H9 (cell line): Measurements from ENCODE around the gene DPEP3. TPM values are rescaled to one million over a fixed set of nuclear protein-coding genes. Genes with fewer than 3 reads are reported as not detected.

Experiments
- DNase-seq: peaks from one replicate; pipeline ENCODE4 v3.0.0-alpha.2; 2017
- H2AFZ ChIP-seq: one replicate; pipeline ENCODE4 v1.6.1; 2013; ENCODE audit warnings: mild to moderate bottlenecking, low read length, control low read depth, moderate library complexity
- H2AK5ac ChIP-seq: 2 replicates; pipeline ENCODE4 v1.6.1; 2013; ENCODE audit warnings: low read length, control low read depth, mixed read lengths; ENCODE audit not compliant: insufficient read length
- H2BK120ac ChIP-seq: one replicate; pipeline ENCODE4 v1.6.1; 2013; ENCODE audit warnings: low read depth, mild to moderate bottlenecking, low read length, control low read depth, inconsistent platforms; ENCODE audit not compliant: poor library complexity, severe bottlenecking
- H2BK12ac ChIP-seq: 2 replicates; pipeline ENCODE4 v1.6.1; 2013; ENCODE audit warnings: low read length, control low read depth, mixed read lengths, low read depth; ENCODE audit not compliant: insufficient read length
- H2BK15ac ChIP-seq: 2 replicates; pipeline ENCODE4 v1.6.1; 2013; ENCODE audit warnings: low read depth, low read length, control low read depth
- H2BK20ac ChIP-seq: one replicate; pipeline ENCODE4 v1.6.1; 2013; ENCODE audit warnings: low read depth, mild to moderate bottlenecking, low read length, control low read depth, inconsistent platforms; ENCODE audit not compliant: poor library complexity, severe bottlenecking
- H2BK5ac ChIP-seq: 2 replicates; pipeline ENCODE4 v1.6.1; 2013; ENCODE audit warnings: low read length, control low read depth, mixed read lengths; ENCODE audit not compliant: insufficient read length
- H3K14ac ChIP-seq: 2 replicates; pipeline ENCODE4 v1.6.1; 2013; ENCODE audit warnings: low read length, control low read depth; ENCODE audit not compliant: insufficient read depth
- H3K18ac ChIP-seq: 2 replicates; pipeline ENCODE4 v1.6.1; 2013; ENCODE audit warnings: low read depth, mild to moderate bottlenecking, mixed read lengths, low read length, control low read depth; ENCODE audit not compliant: insufficient read length
- H3K23ac ChIP-seq: 2 replicates; pipeline ENCODE4 v1.6.1; 2013; ENCODE audit warnings: low read length, control low read depth, mixed read lengths, low read depth; ENCODE audit not compliant: insufficient read length
- H3K23me2 ChIP-seq: 2 replicates; pipeline ENCODE4 v1.6.1; 2013; ENCODE audit warnings: low read depth, mild to moderate bottlenecking, mixed read lengths, low read length, control low read depth; ENCODE audit not compliant: insufficient read length, poor library complexity, severe bottlenecking
- H3K27ac ChIP-seq: 2 replicates; pipeline ENCODE4 v1.5.1; 2013; ENCODE audit warnings: low read length, control low read depth, mixed read lengths, low read depth; ENCODE audit not compliant: insufficient read length
- H3K27me3 ChIP-seq: 2 replicates; pipeline ENCODE4 v1.6.1; 2013; ENCODE audit warnings: low read length, control low read depth, inconsistent platforms; ENCODE audit not compliant: insufficient read depth
- H3K4ac ChIP-seq: 2 replicates; pipeline ENCODE4 v1.6.1; 2013; ENCODE audit warnings: low read depth, mild to moderate bottlenecking, control low read depth, inconsistent platforms, low read length, moderate library complexity
- H3K4me1 ChIP-seq: 2 replicates; pipeline ENCODE4 v1.6.1; 2013; ENCODE audit warnings: low read length, control low read depth, inconsistent platforms; ENCODE audit not compliant: insufficient read depth
- H3K4me2 ChIP-seq: 2 replicates; pipeline ENCODE4 v1.6.1; 2013; ENCODE audit warnings: low read length, control low read depth, mixed read lengths; ENCODE audit not compliant: insufficient read length, insufficient read depth
- H3K56ac ChIP-seq: 2 replicates; pipeline ENCODE4 v1.6.1; 2013; ENCODE audit warnings: low read depth, mild to moderate bottlenecking, mixed read lengths, low read length, control low read depth; ENCODE audit not compliant: insufficient read length
- H3K79me1 ChIP-seq: 2 replicates; pipeline ENCODE4 v1.6.1; 2013; ENCODE audit warnings: low read depth, mild to moderate bottlenecking, moderate library complexity, low read length, control low read depth, inconsistent platforms; ENCODE audit not compliant: insufficient read depth, poor library complexity, severe bottlenecking
- H3K79me2 ChIP-seq: 2 replicates; pipeline ENCODE4 v1.6.1; 2013; ENCODE audit warnings: low read length, control low read depth, inconsistent platforms; ENCODE audit not compliant: insufficient read depth
- H3K9ac ChIP-seq: 2 replicates; pipeline ENCODE4 v1.6.1; 2013; ENCODE audit warnings: low read length, control low read depth, mixed read lengths; ENCODE audit not compliant: insufficient read length; ENCODE audit errors: extremely low read depth
- H3K9me3 ChIP-seq: one replicate; pipeline ENCODE4 v1.6.1; 2013; ENCODE audit warnings: low read depth, low read length, inconsistent platforms; ENCODE audit not compliant: control insufficient read depth
- H3T11ph ChIP-seq: one replicate; pipeline ENCODE4 v1.6.1; 2013; ENCODE audit warnings: mild to moderate bottlenecking, low read length, control low read depth, inconsistent platforms
- H4K20me1 ChIP-seq: one replicate; pipeline ENCODE4 v1.6.1; 2013; ENCODE audit not compliant: control insufficient read depth, insufficient read length, insufficient read depth
- H4K5ac ChIP-seq: 2 replicates; pipeline ENCODE4 v1.6.1; 2013; ENCODE audit warnings: low read depth, mild to moderate bottlenecking, mixed read lengths, low read length, control low read depth; ENCODE audit not compliant: insufficient read length
- H4K8ac ChIP-seq: replicated peaks from 2 replicates; pipeline ENCODE4 v1.6.1; 2013; ENCODE audit warnings: low read length, control low read depth, mixed read lengths, low read depth; ENCODE audit not compliant: insufficient read length
- H4K91ac ChIP-seq: 2 replicates; pipeline ENCODE4 v1.6.1; 2013; ENCODE audit warnings: low read depth, mild to moderate bottlenecking, moderate library complexity, mixed read lengths, low read length, control low read depth; ENCODE audit not compliant: insufficient read length
- H3K27ac Mint-ChIP-seq, 3 experiments: 2 replicates in 2 of 3; 3 replicates in 1 of 3; pipeline ENCODE4 v1.8.0; 2020 to 2021; ENCODE audit warnings: mixed read lengths in 3 of 3, mild to moderate bottlenecking in 1 of 3, moderate library complexity in 1 of 3
- H3K27me3 Mint-ChIP-seq: 2 replicates; pipeline ENCODE4 v1.8.0; 2021; ENCODE audit warnings: low read depth, mild to moderate bottlenecking, moderate library complexity, mixed read lengths
- H3K36me3 Mint-ChIP-seq, 3 experiments: 2 replicates in 2 of 3; 3 replicates in 1 of 3; pipeline ENCODE4 v1.8.0; 2020 to 2021; ENCODE audit warnings: low read depth in 3 of 3, mixed read lengths in 3 of 3; ENCODE audit not compliant: insufficient read depth in 1 of 3
- H3K4me1 Mint-ChIP-seq, 2 experiments: 2 replicates each; pipeline ENCODE4 v1.8.0; 2020; ENCODE audit warnings: mixed read lengths in 2 of 2
- H3K4me3 Mint-ChIP-seq, 2 experiments: 2 replicates in 1 of 2; 3 replicates in 1 of 2; pipeline ENCODE4 v1.8.0; 2020 to 2021; ENCODE audit warnings: mild to moderate bottlenecking in 2 of 2, mixed read lengths in 2 of 2, moderate library complexity in 1 of 2
- H3K9me3 Mint-ChIP-seq, 2 experiments: 2 replicates in 1 of 2; 3 replicates in 1 of 2; pipeline ENCODE4 v1.8.0; 2020; ENCODE audit warnings: mild to moderate bottlenecking in 2 of 2, mixed read lengths in 2 of 2, moderate library complexity in 1 of 2
- CTCF ChIP-seq: fragments of 200-600 bp; sonication (generic); conservative IDR thresholded peaks from 3 replicates; pipeline ENCODE4 v1.8.0; 2021; ENCODE audit warnings: antibody characterized with exemption, mild to moderate bottlenecking
- WGBS: extraction: QIAGEN DNeasy Blood & Tissue Kit; methylation state at CpG from one replicate; pipeline ENCODE4 v1.1.7; 2013; ENCODE audit warnings: missing lambda C conversion rate, low lambda C conversion rate, mixed read lengths; ENCODE audit not compliant: insufficient read length; ENCODE audit errors: extremely low coverage; 5-methylcytosine and 5-hydroxymethylcytosine counted together
- total RNA-seq: library from RNA; stranded (reverse); gene quantifications from 2 replicates; pipeline ENCODE4 v1.2.1, GENCODE V29; 2021

Gene DPEP3
- total RNA-seq, 1 experiment from 2014 or later = 0.68 TPM

GRCh38 chr16:68000450-68000849, 20.2 kb upstream of the DPEP3 start:
- Mint-ChIP-seq H3K36me3 (peaks cover 0 to 3% (median 0%) of the 10 kb centered on the region in 3 experiments; a peak in 2 of 7 replicates), H3K4me1 (peaks cover under 1 to 5% of the 10 kb centered on the region in 2 experiments; a peak in 3 of 4 replicates), H3K27ac (no peak overlapping the region), H3K9me3 (no peaks in the 10 kb centered on the region; a peak in 1 of 5 replicates), H3K4me3 (no peak overlapping the region), H3K27me3 (peaks cover 5% of the 10 kb centered on the region)
- no peak overlapping the region for H2BK15ac ChIP-seq
- no peak overlapping the region for H2BK12ac ChIP-seq
- no peak overlapping the region for H2BK5ac ChIP-seq
- TF ChIP-seq CTCF = no peak
- H4K5ac ChIP-seq = no peak overlapping the region
- H3K9ac ChIP-seq = no peak overlapping the region
- H2BK20ac ChIP-seq = no peak overlapping the region
- WGBS = no CpG with 5 or more reads among the region's 3 CpGs
- H2BK120ac ChIP-seq = no peak overlapping the region
- H3K23ac ChIP-seq = no peak overlapping the region
- H3K23me2 ChIP-seq = no peaks in the 10 kb centered on the region
- no peaks in the 10 kb centered on the region for H3K27me3 ChIP-seq
- no peak overlapping the region for H4K8ac ChIP-seq
- no peaks in the 10 kb centered on the region for H3K9me3 ChIP-seq
- H3K18ac ChIP-seq = no peak overlapping the region
- H3K79me2 ChIP-seq = no peaks in the 10 kb centered on the region
- no peak overlapping the region for H3K27ac ChIP-seq
- no peak overlapping the region for H3K4me2 ChIP-seq
- H3T11ph ChIP-seq = no peak overlapping the region
- no peak overlapping the region for H2AK5ac ChIP-seq
- H4K20me1 ChIP-seq = no peaks in the 10 kb centered on the region
- no peak overlapping the region for H2AFZ ChIP-seq
- no peak overlapping the region for H3K14ac ChIP-seq
- DNase-seq = no peak
- H3K79me1 ChIP-seq = no peaks in the 10 kb centered on the region
- H3K4ac ChIP-seq = no peak overlapping the region
- H3K4me1 ChIP-seq = 0 out of 2 replicates have a peak, but pooled peaks cover 2% of the 10 kb centered on the region
- H3K56ac ChIP-seq = no peak overlapping the region
- no peak overlapping the region for H4K91ac ChIP-seq
